Measurements from ENCODE around the gene STPG2.

- TF ChIP-seq FOXK2 (IDR thresholded peaks at IDR 0.05) = no peak
- no peak for TF ChIP-seq HDGF (IDR thresholded peaks at IDR 0.05; ENCODE audit: borderline replicate concordance)
- TF ChIP-seq L3MBTL2 (conservative IDR thresholded peaks at IDR 0.05) = no peak
- no peak for TF ChIP-seq TARDBP (IDR thresholded peaks at IDR 0.05)
- TF ChIP-seq NFRKB (IDR thresholded peaks at IDR 0.05) = no peak
- no peak for TF ChIP-seq SP1 (IDR thresholded peaks at IDR 0.05)
- TF ChIP-seq ELF4 (IDR thresholded peaks at IDR 0.05) = no peak
- TF ChIP-seq LEF1 (IDR thresholded peaks at IDR 0.05; ENCODE audit: borderline replicate concordance) = no peak
These were observed 23.4 kb upstream of the STPG2 start for GRCh38 chr4:98166731-98167041.

All from HEK293T (cell line).